ENCODE results near the gene UBR4.

The UBR4 gene

GRCh38 chr1:19199329-19199968, 10.6 kb downstream of the UBR4 start:
- no peak for DNase-seq
- in situ Hi-C loops (cut with HindIII; ENCODE audit: low pct_ligation_motif_present, low sequenced_read_pairs): no loop called here

DNA sequence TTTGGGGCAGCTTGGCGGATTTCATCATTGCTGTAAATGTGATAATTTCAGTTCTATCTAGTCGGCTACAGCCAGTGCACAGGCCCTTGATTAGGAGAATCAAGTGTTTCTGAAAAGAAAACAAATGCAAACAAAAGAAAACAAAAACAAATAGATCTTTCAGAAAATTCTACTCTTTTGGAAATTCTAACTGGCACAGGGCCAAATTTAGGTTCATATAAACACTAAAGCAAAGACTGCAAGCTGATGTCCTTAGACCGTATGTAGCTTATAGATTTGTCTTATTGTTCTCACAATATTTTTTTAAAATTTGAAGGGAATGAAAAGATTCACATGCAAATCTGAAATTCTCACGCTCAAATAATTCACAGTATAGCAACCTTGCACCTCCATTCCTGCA, 11.2 kb downstream of the UBR4 start:
- no peak overlapping the region for H3K27ac ChIP-seq
- H3K27me3 ChIP-seq (replicated peaks): no peaks in the 10 kb centered on the region
- TF ChIP-seq, protein P1, sequence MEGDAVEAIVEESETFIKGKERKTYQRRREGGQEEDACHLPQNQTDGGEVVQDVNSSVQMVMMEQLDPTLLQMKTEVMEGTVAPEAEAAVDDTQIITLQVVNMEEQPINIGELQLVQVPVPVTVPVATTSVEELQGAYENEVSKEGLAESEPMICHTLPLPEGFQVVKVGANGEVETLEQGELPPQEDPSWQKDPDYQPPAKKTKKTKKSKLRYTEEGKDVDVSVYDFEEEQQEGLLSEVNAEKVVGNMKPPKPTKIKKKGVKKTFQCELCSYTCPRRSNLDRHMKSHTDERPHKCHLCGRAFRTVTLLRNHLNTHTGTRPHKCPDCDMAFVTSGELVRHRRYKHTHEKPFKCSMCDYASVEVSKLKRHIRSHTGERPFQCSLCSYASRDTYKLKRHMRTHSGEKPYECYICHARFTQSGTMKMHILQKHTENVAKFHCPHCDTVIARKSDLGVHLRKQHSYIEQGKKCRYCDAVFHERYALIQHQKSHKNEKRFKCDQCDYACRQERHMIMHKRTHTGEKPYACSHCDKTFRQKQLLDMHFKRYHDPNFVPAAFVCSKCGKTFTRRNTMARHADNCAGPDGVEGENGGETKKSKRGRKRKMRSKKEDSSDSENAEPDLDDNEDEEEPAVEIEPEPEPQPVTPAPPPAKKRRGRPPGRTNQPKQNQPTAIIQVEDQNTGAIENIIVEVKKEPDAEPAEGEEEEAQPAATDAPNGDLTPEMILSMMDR (IDR thresholded peaks at IDR 0.05; ENCODE audit: low read depth, low read length, missing control alignments): no peak
- H3K36me3 ChIP-seq (replicated peaks): peaks cover 63% of the 10 kb centered on the region
- no peak for DNase-seq
- in situ Hi-C loops (cut with HindIII; ENCODE audit: low pct_ligation_motif_present, low sequenced_read_pairs): no loop called here
- no peak overlapping the region for H3K4me3 ChIP-seq (ENCODE audit: low read depth, low read length)

More at GRCh38 chr1:19199329-19199968, 10.6 kb downstream of the UBR4 start:
- Histone ChIP-seq H3K27me3 (replicated peaks) (no peaks in the 10 kb centered on the region), H3K36me3 (replicated peaks) (peaks cover 58% of the 10 kb centered on the region), H3K4me3 (ENCODE audit: low read depth, low read length) (no peak overlapping the region), H3K27ac (no peak overlapping the region)
- TF ChIP-seq, protein P1 (IDR thresholded peaks at IDR 0.05; ENCODE audit: low read depth, low read length, missing control alignments): no peak

- Histone ChIP-seq H3K36me3 (replicated peaks) (peaks cover 73% of the 10 kb centered on the region), H3K27me3 (replicated peaks) (no peaks in the 10 kb centered on the region), H3K27ac (no peak overlapping the region), H3K4me3 (ENCODE audit: low read depth, low read length) (no peak overlapping the region)
- in situ Hi-C loops (cut with HindIII; ENCODE audit: low pct_ligation_motif_present, low sequenced_read_pairs): no loop called here
- no peak for DNase-seq
- TF ChIP-seq, protein P1 (IDR thresholded peaks at IDR 0.05; ENCODE audit: low read depth, low read length, missing control alignments): no peak
These were observed 12.2 kb downstream of the UBR4 start for GRCh38 chr1:19197845-19198244.

GRCh38 chr1:19196331-19196730, 13.7 kb downstream of the UBR4 start:
- TF ChIP-seq, protein P1 (IDR thresholded peaks at IDR 0.05; ENCODE audit: low read depth, low read length, missing control alignments): no peak
- DNase-seq: no peak
- in situ Hi-C loops (cut with HindIII; ENCODE audit: low pct_ligation_motif_present, low sequenced_read_pairs): no loop called here
- Histone ChIP-seq H3K36me3 (replicated peaks) (peaks cover 86% of the 10 kb centered on the region), H3K27ac (no peak overlapping the region), H3K4me3 (ENCODE audit: low read depth, low read length) (no peak overlapping the region), H3K27me3 (replicated peaks) (no peaks in the 10 kb centered on the region)

GRCh38 chr1:19193004-19193403, 17.1 kb downstream of the UBR4 start:
- H3K27me3 ChIP-seq (replicated peaks): no peaks in the 10 kb centered on the region
- TF ChIP-seq, protein P1 (IDR thresholded peaks at IDR 0.05; ENCODE audit: low read depth, low read length, missing control alignments): no peak
- peaks cover 83% of the 10 kb centered on the region for H3K36me3 ChIP-seq (replicated peaks)
- no peak for DNase-seq
- in situ Hi-C loops (cut with HindIII; ENCODE audit: low pct_ligation_motif_present, low sequenced_read_pairs): no loop called here
- H3K4me3 ChIP-seq (ENCODE audit: low read depth, low read length): no peak overlapping the region
- H3K27ac ChIP-seq: no peak overlapping the region

DNA sequence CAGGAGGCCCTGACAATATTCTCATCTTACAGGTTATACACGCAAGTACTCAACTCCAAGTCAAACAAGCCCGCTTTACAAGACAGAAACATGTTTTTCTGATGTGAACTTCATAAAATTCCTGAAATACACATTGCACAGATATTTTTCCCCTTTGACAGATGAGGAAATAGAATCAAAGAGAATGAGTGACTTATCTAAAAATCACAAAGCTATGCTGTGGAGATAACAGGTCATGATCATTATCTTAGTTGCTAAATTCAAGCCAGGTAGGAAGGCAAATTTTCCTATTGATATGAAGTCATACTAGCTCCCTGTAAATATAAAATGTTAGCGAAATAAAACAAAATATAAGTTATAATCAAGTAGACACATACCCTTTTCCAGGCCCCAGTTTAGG, 18.3 kb downstream of the UBR4 start:
- Histone ChIP-seq H3K27ac (no peak overlapping the region), H3K27me3 (replicated peaks) (no peaks in the 10 kb centered on the region), H3K4me3 (ENCODE audit: low read depth, low read length) (no peak overlapping the region), H3K36me3 (replicated peaks) (peaks cover 79% of the 10 kb centered on the region)
- DNase-seq: no peak
- in situ Hi-C loops (cut with HindIII; ENCODE audit: low pct_ligation_motif_present, low sequenced_read_pairs): no loop called here
- TF ChIP-seq, protein P1 (IDR thresholded peaks at IDR 0.05; ENCODE audit: low read depth, low read length, missing control alignments): no peak

All from brain microvascular endothelial cell (primary cell).